HG03558 (cell line): ENCODE data around the gene EXOC4.

Source experiments
- ATAC-seq: cut with Tn5 transposase; IDR thresholded peaks from one replicate; pipeline ENCODE4 v1.9.1; 2021; ENCODE audit warnings: moderate number of reproducible peaks; ENCODE audit not compliant: unreplicated experiment; ENCODE audit errors: extremely low read depth

The EXOC4 gene

DNA sequence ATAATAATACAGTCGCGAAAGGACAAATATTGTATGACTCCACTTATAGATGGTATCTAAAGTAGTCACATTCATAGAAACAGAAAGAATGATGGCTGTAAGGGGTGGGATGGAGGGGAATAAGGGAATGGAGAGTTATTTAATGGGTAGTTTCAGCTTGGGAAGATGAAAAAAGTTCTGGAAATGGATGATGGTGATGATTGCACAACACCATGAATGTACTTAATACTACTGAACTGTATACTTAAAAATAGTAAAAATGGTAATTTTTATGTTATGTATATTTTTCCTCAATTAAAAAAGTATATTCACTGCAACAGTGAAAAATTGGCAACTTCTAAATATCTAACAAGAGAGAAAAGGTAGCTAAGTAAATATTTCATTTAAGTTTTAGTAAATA, 265.8 kb downstream of the EXOC4 start:
- ATAC-seq = no peak

GRCh38 chr7:133520248-133520647, 267.4 kb downstream of the EXOC4 start:
- ATAC-seq = no peak

DNA sequence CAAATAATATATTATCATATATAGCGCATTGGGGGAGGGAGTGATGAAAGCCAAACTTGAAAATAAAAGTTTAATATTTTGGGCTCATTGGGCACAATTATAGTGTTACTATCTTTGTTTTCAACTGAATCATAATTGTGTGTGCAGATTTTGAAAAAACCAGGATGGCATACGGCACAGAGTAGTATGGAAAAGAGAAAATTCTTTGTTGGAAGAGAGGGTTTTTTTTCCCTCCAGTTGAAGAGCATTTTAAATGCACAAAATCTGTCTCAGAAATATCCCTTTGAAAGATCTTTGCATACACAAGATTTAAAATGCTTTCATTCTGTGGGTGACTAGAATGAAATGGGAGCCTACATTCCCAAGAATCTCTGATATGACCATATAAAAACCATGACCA, 269.6 kb downstream of the EXOC4 start:
- ATAC-seq = no peak

- no peak for ATAC-seq
These were observed 275.9 kb downstream of the EXOC4 start for GRCh38 chr7:133528796-133529195.

GRCh38 chr7:133529861-133530260, 277.0 kb downstream of the EXOC4 start:
- ATAC-seq = no peak

DNA sequence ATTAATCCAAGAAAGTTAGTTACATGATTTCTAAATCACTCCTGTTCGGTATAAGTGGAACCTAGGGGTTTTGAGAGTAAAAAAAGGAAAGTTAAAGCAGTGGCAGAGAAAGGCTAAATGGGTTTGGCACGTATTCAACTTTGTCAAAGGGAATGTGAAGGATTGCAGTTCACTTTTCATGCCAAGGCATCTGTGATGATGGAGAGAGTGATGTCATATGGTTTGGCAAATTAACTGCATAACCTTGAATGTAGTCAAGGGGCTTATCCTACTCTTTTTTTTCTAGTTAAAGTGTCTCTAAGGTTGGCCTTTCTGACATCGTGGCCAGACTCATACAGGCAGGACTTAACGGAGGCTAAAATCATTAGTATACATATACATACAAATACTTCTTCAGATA, 277.8 kb downstream of the EXOC4 start:
- no peak for ATAC-seq

DNA sequence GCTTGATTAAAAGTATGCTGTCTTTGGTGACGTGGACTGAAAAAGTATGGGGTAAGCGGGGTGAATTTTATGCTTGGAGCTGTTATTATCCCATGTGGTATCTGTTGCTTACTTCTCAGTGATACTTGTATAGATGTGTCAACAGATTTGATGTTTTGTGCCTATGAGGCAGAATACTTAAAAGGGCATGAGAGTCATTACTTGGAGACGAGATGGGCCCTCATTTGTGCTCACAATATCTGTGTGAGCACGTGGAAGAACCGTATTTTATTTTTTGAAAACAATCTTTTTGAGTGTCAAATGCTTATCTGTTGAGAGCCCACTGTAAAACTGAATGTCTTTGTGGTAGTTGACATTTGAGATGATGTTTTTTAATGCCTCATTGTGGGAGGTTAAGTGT, 281.9 kb downstream of the EXOC4 start:
- no peak for ATAC-seq

- no peak for ATAC-seq
These were observed 282.4 kb downstream of the EXOC4 start for GRCh38 chr7:133535308-133535707.

GRCh38 chr7:133536450-133536849, 283.6 kb downstream of the EXOC4 start:
- ATAC-seq = no peak

- no peak for ATAC-seq
These were observed 286.1 kb downstream of the EXOC4 start for GRCh38 chr7:133539016-133539415.

GRCh38 chr7:133540096-133540860, 287.4 kb downstream of the EXOC4 start:
- ATAC-seq = no peak

DNA sequence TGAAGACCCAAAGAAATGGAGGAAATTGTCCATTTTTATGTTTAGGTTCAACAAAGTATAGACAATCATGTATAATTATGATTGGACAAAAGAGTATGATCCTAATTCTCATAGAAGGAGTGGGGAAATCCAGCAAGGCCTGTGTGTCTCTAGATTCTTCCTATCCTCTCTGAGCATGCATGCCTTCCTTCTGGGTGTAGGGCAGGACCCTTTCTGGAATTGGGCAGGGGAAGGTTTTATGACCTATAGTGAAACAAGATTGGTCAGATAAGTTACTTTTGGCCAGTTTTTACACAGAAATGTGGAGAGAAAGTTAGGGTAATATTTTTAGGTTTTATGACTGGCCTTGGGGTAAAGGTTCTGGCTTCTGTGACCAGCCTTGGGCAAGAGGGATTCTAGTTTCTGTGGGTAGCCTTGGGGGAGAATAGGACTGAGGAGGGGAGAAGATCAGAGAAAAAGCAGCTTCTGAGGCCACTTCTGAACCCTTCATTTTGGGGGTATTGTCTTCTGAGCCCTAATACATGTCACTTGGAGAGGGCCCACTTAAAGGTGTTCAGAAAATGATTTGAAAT, 289.4 kb downstream of the EXOC4 start:
- no peak for ATAC-seq

DNA sequence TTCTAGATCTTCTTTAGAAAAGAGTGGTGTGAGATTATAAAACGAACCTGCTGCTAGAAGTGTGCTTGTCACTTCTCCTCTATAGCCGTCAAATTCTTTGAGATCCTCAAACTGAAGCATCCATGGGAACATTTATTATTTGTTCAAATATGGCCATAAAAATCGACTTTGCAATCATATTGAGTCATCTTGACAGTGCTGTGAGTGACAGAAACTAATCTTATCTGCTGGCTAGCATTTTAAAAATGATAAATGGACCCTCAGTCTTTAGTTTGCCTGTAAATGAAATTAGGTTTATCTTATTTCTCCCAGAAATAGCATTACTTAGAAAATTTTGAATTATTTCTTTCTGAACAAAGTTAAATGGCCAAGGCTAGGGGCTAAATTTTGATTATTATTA, 290.8 kb downstream of the EXOC4 start:
- ATAC-seq = no peak

DNA sequence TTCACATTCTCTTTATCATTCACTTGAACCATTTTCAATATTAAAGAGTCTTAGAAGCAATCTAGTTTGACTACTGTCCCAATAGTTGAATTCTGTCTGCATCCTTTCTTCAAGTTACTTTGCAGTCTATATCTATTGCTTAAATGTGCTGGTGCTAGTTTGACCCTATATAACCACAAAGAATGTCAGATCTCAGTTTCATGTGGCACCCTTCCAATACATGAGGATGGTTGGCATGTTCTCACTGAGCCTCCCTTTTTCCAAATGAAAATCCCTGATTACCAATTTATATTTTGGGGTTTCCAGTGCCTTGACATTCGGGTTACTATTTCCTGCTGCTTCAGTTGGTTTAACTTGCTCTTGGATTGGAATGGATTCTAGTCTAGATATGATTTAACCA, 292.7 kb downstream of the EXOC4 start:
- no peak for ATAC-seq

DNA sequence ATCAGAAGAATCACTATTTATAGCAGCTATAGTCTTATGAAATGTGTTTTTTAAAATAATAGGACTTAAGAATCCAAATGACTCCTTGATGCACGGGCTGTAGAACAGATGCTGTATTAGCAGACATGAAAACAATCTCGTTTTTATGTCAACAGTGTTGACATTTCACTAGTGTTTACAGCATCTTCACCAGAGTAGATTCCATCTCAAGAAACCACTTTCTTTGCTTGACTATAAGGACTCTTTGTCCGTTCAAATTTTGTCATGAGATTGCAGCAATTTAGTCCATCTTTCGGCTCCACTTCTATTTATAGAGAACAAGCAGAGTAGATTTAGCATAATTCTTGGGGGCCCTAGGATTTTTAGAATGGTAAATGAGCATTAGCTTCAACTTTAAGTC, 295.1 kb downstream of the EXOC4 start:
- ATAC-seq = no peak

- ATAC-seq = no peak
These were observed 296.8 kb downstream of the EXOC4 start for GRCh38 chr7:133549633-133550032.

DNA sequence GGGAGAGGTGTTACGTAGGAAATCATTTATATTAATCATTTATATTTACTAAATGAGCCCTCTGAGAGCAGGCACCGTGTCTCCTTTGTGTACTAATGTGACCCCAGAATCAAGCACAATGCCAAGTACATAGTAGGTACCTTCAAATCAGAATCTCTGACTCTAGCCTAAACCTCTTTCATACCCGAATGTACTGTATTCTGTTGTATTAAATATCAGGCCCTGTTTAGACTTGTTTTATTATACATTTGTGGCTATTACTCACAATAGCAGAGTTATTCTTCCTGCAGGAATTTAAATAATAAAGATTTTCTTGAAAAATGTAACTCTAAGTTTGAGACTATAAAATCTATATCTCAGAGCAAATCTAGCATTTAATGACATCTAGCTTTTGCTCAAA, 297.3 kb downstream of the EXOC4 start:
- no peak for ATAC-seq

GRCh38 chr7:133550811-133551210, 297.9 kb downstream of the EXOC4 start:
- no peak for ATAC-seq

- no peak for ATAC-seq
These were observed 298.6 kb downstream of the EXOC4 start for GRCh38 chr7:133551466-133551865.

- no peak for ATAC-seq
These were observed 299.2 kb downstream of the EXOC4 start for GRCh38 chr7:133552079-133552478.

DNA sequence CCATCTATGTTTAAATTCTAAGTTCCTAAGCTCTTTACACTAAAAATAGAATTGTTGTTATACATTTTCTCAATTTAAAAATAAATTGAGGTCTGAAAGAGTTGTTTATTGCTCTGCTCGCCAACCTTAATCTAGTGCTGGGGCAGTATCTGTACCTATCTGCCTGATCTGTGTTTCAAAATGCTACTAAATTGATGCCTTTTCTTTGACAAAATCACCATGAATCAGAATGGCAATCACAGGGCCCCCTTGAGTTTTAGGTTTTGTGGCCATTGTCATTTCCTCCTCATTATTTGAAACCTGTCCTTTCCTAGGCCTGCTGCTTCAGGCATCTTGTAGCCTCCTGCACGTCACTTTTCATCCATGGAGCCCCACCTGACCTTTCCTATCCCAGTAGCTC, 301.5 kb downstream of the EXOC4 start:
- ATAC-seq = no peak

- no peak for ATAC-seq
These were observed 303.2 kb downstream of the EXOC4 start for GRCh38 chr7:133556048-133556447.
